Endothelial cell of umbilical vein (primary cell): ENCODE measurements around the gene UNC5C. TPM values are rescaled to one million over a fixed set of nuclear protein-coding genes. Genes with fewer than 3 reads are reported as not detected.

Experiments used
- BruUV-seq: library from RNA; stranded (reverse); fragments of 400-500 nt; replicated peaks from 2 replicates; lab custom pipeline; 2021; lab: Mats Ljungman, UMichigan
- CTCF ChIA-PET: fragments of 300-600, 350-600 bp; sonication (Branson Sonifier 250); formaldehyde crosslinking; loops from one replicate; lab custom pipeline; 2021; ENCODE audit warnings: antibody characterized with exemption, inconsistent platforms; lab: Charles Lee
- POLR2A ChIA-PET: fragments of 300-600, 350-600 bp; sonication (Branson Sonifier 250); formaldehyde crosslinking; loops from one replicate; lab custom pipeline; 2021; ENCODE audit warnings: antibody characterized with exemption, inconsistent platforms; lab: Charles Lee
- DNase-seq: peaks from one replicate; pipeline ENCODE4 v3.0.0-alpha.2; 2011; ENCODE audit warnings: low read depth, low spot score
- FAIRE-seq: peaks from 2 replicates; lab custom pipeline; 2011; peaks lifted over from hg19 to GRCh38; lab: Jason Lieb, UNC
- H2AFZ ChIP-seq: 2 replicates; pipeline ENCODE4 v1.6.0; 2012; ENCODE audit warnings: low read depth, low read length, control low read depth, inconsistent platforms
- H3K27ac ChIP-seq: 2 replicates; pipeline ENCODE4 v1.5.1; 2011; ENCODE audit warnings: low read depth, mild to moderate bottlenecking, control low read depth, low read length, moderate library complexity; ENCODE audit not compliant: insufficient read depth
- H3K27me3 ChIP-seq, 2 experiments: 2 replicates each; pipeline versions ENCODE4 v1.6.0 to v1.6.1; 2011; ENCODE audit warnings: low read length in 2 of 2, mixed read lengths in 1 of 2; ENCODE audit not compliant: control insufficient read depth in 2 of 2, insufficient read depth in 2 of 2
- H3K36me3 ChIP-seq, 2 experiments: 2 replicates in 1 of 2; 3 replicates in 1 of 2; pipeline ENCODE4 v1.5.1; 2011; ENCODE audit warnings: low read length in 2 of 2, mild to moderate bottlenecking in 1 of 2, moderate library complexity in 1 of 2; ENCODE audit not compliant: control insufficient read depth in 2 of 2, insufficient read depth in 2 of 2; ENCODE audit errors: extremely low read depth in 1 of 2
- H3K4me1 ChIP-seq: 3 replicates; pipeline ENCODE4 v1.5.1; 2011; ENCODE audit warnings: mild to moderate bottlenecking, low read length; ENCODE audit not compliant: control insufficient read depth, insufficient read depth; ENCODE audit errors: extremely low read depth
- H3K4me2 ChIP-seq: 2 replicates; pipeline ENCODE4 v1.6.1; 2011; ENCODE audit warnings: low read length, control low read depth, mixed read lengths; ENCODE audit not compliant: insufficient read depth
- H3K4me3 ChIP-seq, 3 experiments: fragments of 200-600 bp in 1 of 3; sonication (generic), shearing (Covaris generic) in 1 of 3; replicated peaks in 1 of 3; 2 replicates each; pipeline ENCODE4 v1.5.1; 2011 to 2016; ENCODE audit warnings: control low read depth in 3 of 3, low read length in 3 of 3, mild to moderate bottlenecking in 2 of 3, inconsistent platforms in 1 of 3, low read depth in 1 of 3, moderate library complexity in 1 of 3; ENCODE audit not compliant: insufficient read depth in 1 of 3
- H3K79me2 ChIP-seq: 2 replicates; pipeline ENCODE4 v1.6.0; 2012; ENCODE audit warnings: low read length, inconsistent platforms; ENCODE audit not compliant: control insufficient read depth, insufficient read depth
- H3K9ac ChIP-seq: replicated peaks from 2 replicates; pipeline ENCODE3; 2011; ENCODE audit warnings: low read length, control low read depth; ENCODE audit not compliant: insufficient read depth; ENCODE audit errors: extremely low read depth
- H3K9me1 ChIP-seq: replicated peaks from 3 replicates; pipeline ENCODE4 v1.6.0; 2011; ENCODE audit warnings: mild to moderate bottlenecking, low read length; ENCODE audit not compliant: control insufficient read depth, insufficient read depth; ENCODE audit errors: extremely low read depth
- H3K9me3 ChIP-seq: replicated peaks from 2 replicates; pipeline ENCODE4 v1.5.1; 2012; ENCODE audit warnings: low read length, inconsistent platforms; ENCODE audit not compliant: control insufficient read depth, insufficient read depth
- H4K20me1 ChIP-seq: replicated peaks from 2 replicates; pipeline ENCODE3; 2011; ENCODE audit warnings: mild to moderate bottlenecking, low read length; ENCODE audit not compliant: control insufficient read depth, insufficient read depth; ENCODE audit errors: extremely low read depth
- EZH2 ChIP-seq: IDR thresholded peaks from 2 replicates; pipeline ENCODE4 v1.6.1; 2012; ENCODE audit warnings: borderline replicate concordance, low read depth, mild to moderate bottlenecking, moderate library complexity, low read length, inconsistent platforms; ENCODE audit not compliant: severe bottlenecking
- FOS ChIP-seq: IDR thresholded peaks from 2 replicates; pipeline ENCODE4 v1.6.1; 2011; ENCODE audit warnings: mild to moderate bottlenecking, low read length, moderate library complexity, borderline replicate concordance; ENCODE audit not compliant: insufficient read depth
- GATA2 ChIP-seq: IDR thresholded peaks from 2 replicates; pipeline ENCODE4 v1.7.0; 2011; ENCODE audit warnings: low read depth, mild to moderate bottlenecking, moderate library complexity, mixed read lengths, low read length; ENCODE audit not compliant: insufficient read length, insufficient read depth
- JUN ChIP-seq: IDR thresholded peaks from 2 replicates; pipeline ENCODE4 v1.6.1; 2011; ENCODE audit warnings: borderline replicate concordance, low read depth; ENCODE audit not compliant: insufficient read length, insufficient read depth
- MYC ChIP-seq: IDR thresholded peaks from one replicate; pipeline ENCODE4 v1.6.1; 2011; ENCODE audit warnings: mild to moderate bottlenecking, low read depth, low read length
- POLR2A ChIP-seq: IDR thresholded peaks from 2 replicates; pipeline ENCODE4 v1.6.1; 2012; ENCODE audit warnings: low read depth, mild to moderate bottlenecking, control low read depth, low read length
- POLR2AphosphoS5 ChIP-seq: IDR thresholded peaks from 2 replicates; pipeline ENCODE4 v1.6.1; 2012; ENCODE audit warnings: low read depth, mild to moderate bottlenecking, control low read depth, low read length, moderate library complexity; ENCODE audit not compliant: insufficient read depth
- dilution Hi-C: fragments of 300-500 bp; cut with MboI; formaldehyde crosslinking; loops from one replicate; pipeline ENCODE4 v1.15.0; 2019; ENCODE audit warnings: low sequenced_read_pairs; ENCODE audit not compliant: extremely low pct_ligation_motif_present
- intact Hi-C: fragments of 100-400 bp; cut with micrococcal nuclease; formaldehyde crosslinking; loops from one replicate; pipeline ENCODE4 v1.10.0; 2022
- polyA plus RNA-seq, 4 experiments: library from polyadenylated mRNA; depleted of rRNA in 3 of 4; stranded (reverse) in 3 of 4; unstranded in 1 of 4; fragments of >200 nt; gene quantifications; 2 replicates each; pipeline versions ENCODE4 v1.2.1 to v1.2.3, GENCODE V29; 2011 to 2012; ENCODE audit warnings: missing spikeins in 1 of 4
- total RNA-seq: library from RNA; stranded (reverse); gene quantifications from 2 replicates; pipeline ENCODE4 v1.2.3, GENCODE V29; 2021
- TF ChIP-seq, protein P1 (sequence below), 2 donors: IDR thresholded peaks; 1 replicate in 1 of 2; 2 replicates in 1 of 2; pipeline ENCODE4 v1.5.1; 2011; ENCODE audit warnings: low read length in 2 of 2, mild to moderate bottlenecking in 2 of 2, moderate library complexity in 2 of 2, control low read depth in 1 of 2, inconsistent platforms in 1 of 2, low read depth in 1 of 2; ENCODE audit not compliant: insufficient read depth in 1 of 2; ENCODE audit errors: extremely low read depth in 1 of 2
- TF ChIP-seq, protein P2 (sequence below): IDR thresholded peaks from 2 replicates; pipeline ENCODE4 v1.6.1; 2011; ENCODE audit not compliant: insufficient read depth, insufficient read length

UNC5C gene
- total and polyA plus RNA-seq, 2 donors (not counting 3 experiments of a cell fraction or from before 2014, with no cell fraction given): 0.44 to 0.53 TPM

DNA sequence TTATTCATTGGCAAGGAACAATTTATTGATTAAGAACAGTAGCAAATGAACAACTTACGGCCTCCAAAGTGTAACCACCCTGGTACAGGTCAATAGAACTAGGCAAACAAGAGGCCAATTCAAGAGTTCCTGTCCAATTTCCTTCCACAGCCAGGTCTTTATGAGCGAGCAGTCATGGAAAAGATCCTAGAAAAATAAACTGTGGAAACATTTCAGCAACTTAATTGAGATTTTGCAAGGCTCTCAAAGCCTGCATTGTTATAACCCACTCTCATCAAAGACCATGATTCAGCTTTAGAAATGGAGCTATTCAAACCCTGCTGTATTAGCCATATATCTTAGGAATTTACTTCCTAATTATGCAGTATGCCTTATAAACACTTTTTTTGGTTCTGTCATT lies 43.6 kb downstream of the UNC5C start:
- no peaks in the 10 kb centered on the region for H3K36me3 ChIP-seq
- CTCF ChIA-PET: no interaction called here
- dilution Hi-C loops: no loop called here
- peaks cover 2% of the 10 kb centered on the region for H3K9me1 ChIP-seq
- DNase-seq (peak; percentile 76), FAIRE-seq (peak; percentile 85)
- H3K9ac ChIP-seq: no peak overlapping the region
- no peaks in the 10 kb centered on the region for H3K9me3 ChIP-seq
- no TSS peak for BruUV-seq
- H3K4me3 ChIP-seq: no peak overlapping the region
- H2AFZ ChIP-seq: no peak overlapping the region
- no peaks in the 10 kb centered on the region for H3K27me3 ChIP-seq
- intact Hi-C loops: loop anchor here (5.0 kb wide), 1 partner anchor 532 kb away; no protein-coding TSS in a partner anchor
- peak overlapping the region; percentile 28 for H3K4me2 ChIP-seq
- H3K4me1 ChIP-seq: peaks cover 38% of the 10 kb centered on the region
- no peaks in the 10 kb centered on the region for H3K79me2 ChIP-seq
- no peak overlapping the region for H3K27ac ChIP-seq
- H4K20me1 ChIP-seq: no peaks in the 10 kb centered on the region
- POLR2A ChIA-PET: no interaction called here
- TF ChIP-seq, protein P1, sequence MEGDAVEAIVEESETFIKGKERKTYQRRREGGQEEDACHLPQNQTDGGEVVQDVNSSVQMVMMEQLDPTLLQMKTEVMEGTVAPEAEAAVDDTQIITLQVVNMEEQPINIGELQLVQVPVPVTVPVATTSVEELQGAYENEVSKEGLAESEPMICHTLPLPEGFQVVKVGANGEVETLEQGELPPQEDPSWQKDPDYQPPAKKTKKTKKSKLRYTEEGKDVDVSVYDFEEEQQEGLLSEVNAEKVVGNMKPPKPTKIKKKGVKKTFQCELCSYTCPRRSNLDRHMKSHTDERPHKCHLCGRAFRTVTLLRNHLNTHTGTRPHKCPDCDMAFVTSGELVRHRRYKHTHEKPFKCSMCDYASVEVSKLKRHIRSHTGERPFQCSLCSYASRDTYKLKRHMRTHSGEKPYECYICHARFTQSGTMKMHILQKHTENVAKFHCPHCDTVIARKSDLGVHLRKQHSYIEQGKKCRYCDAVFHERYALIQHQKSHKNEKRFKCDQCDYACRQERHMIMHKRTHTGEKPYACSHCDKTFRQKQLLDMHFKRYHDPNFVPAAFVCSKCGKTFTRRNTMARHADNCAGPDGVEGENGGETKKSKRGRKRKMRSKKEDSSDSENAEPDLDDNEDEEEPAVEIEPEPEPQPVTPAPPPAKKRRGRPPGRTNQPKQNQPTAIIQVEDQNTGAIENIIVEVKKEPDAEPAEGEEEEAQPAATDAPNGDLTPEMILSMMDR (IDR thresholded peaks at IDR 0.05; ENCODE audit: extremely low read depth in 1 of 2, insufficient read depth in 1 of 2, low read depth in 1 of 2, low read length in 2 of 2): no peak
- no peak for TF ChIP-seq JUN
- no peak for TF ChIP-seq GATA2
- TF ChIP-seq MYC: no peak
- no peak for TF ChIP-seq EZH2
- TF ChIP-seq POLR2A: no peak
- TF ChIP-seq, protein P2, sequence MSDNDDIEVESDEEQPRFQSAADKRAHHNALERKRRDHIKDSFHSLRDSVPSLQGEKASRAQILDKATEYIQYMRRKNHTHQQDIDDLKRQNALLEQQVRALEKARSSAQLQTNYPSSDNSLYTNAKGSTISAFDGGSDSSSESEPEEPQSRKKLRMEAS: no peak
- no peak for TF ChIP-seq FOS
- TF ChIP-seq POLR2AphosphoS5: no peak
